ENCODE measurements around the gene SLC35F3. TPM values are rescaled to one million over a fixed set of nuclear protein-coding genes. Genes with fewer than 3 reads are reported as not detected.

The SLC35F3 gene
- total RNA-seq, 1 experiment from 2014 or later: 0.94 TPM

GRCh38 chr1:234297668-234298067, 393.2 kb downstream of the SLC35F3 start (continued):
- TF ChIP-seq E2F1 (CRISPR knock-in tag; IDR thresholded peaks at IDR 0.05) (no peak), NFYB (CRISPR knock-in tag; conservative IDR thresholded peaks at IDR 0.05; ENCODE audit: low read depth) (no peak), ZNF138 (CRISPR knock-in tag; conservative IDR thresholded peaks at IDR 0.05) (no peak), ARID4B (CRISPR knock-in tag; IDR thresholded peaks at IDR 0.05; ENCODE audit: borderline replicate concordance) (no peak), HMGXB4 (CRISPR knock-in tag; IDR thresholded peaks at IDR 0.05) (no peak), NR3C1 (CRISPR knock-in tag; conservative IDR thresholded peaks at IDR 0.05; ENCODE audit: low read depth) (no peak)

- ATAC-seq (no peak), DNase-seq (ENCODE audit: low spot score) (no peak)
- H3K36me3 Mint-ChIP-seq: no peaks in the 10 kb centered on the region; the same call in 1 of the 2 replicates
- no peaks in the 10 kb centered on the region for H3K27me3 Mint-ChIP-seq (ENCODE audit: low read depth)
- ChIA-PET POLR2A (no interaction called here), CTCF (interaction anchor here (1.8 kb wide), 1 partner anchor 10 kb away, joined by 7 read pairs; no protein-coding TSS in a partner anchor)
- 0 out of 2 replicates have a peak, but pooled peaks cover 2% of the 10 kb centered on the region for H3K4me1 Mint-ChIP-seq
- H3K9me3 Mint-ChIP-seq: peaks cover 3% of the 10 kb centered on the region; the same call in 1 of the 2 replicates
- H3K4me3 Mint-ChIP-seq: no peak overlapping the region
- H3K27ac Mint-ChIP-seq: no peak overlapping the region
- TF ChIP-seq ZBTB43 (CRISPR knock-in tag; IDR thresholded peaks at IDR 0.05) (no peak), NR2C2 (CRISPR knock-in tag; IDR thresholded peaks at IDR 0.05) (no peak), ATF1 (CRISPR knock-in tag; IDR thresholded peaks at IDR 0.05) (no peak), PREB (CRISPR knock-in tag; IDR thresholded peaks at IDR 0.05; ENCODE audit: borderline replicate concordance) (no peak), ZNF423 (CRISPR knock-in tag; IDR thresholded peaks at IDR 0.05) (no peak), CDX4 (CRISPR knock-in tag; IDR thresholded peaks at IDR 0.05; ENCODE audit: borderline replicate concordance) (no peak), CREB1 (CRISPR knock-in tag; IDR thresholded peaks at IDR 0.05) (no peak), ESRRA (CRISPR knock-in tag; IDR thresholded peaks at IDR 0.05; ENCODE audit: borderline replicate concordance) (no peak), MXD4 (CRISPR knock-in tag; IDR thresholded peaks at IDR 0.05; ENCODE audit: borderline replicate concordance) (no peak), ERG (CRISPR knock-in tag; IDR thresholded peaks at IDR 0.05) (no peak), E2F5 (CRISPR knock-in tag; IDR thresholded peaks at IDR 0.05) (no peak), AFF4 (CRISPR knock-in tag; IDR thresholded peaks at IDR 0.05; ENCODE audit: borderline replicate concordance) (no peak)
Measured at GRCh38 chr1:234300096-234300495, 395.6 kb downstream of the SLC35F3 start.
